Stimulated activated CD4-positive, alpha-beta T cell treated with anti-CD3 and anti-CD28 coated beads, Interleukin-4, amount 100 ng/mL, for 4 hours (primary cell): Measurements from ENCODE around the gene CFAP161.

Source experiments
- DNase-seq, 2 experiments: peaks; one replicate each; pipeline ENCODE4 v3.0.0-alpha.2; 2020

Gene CFAP161

GRCh38 chr15:81185631-81186295 is 51.7 kb downstream of the CFAP161 start:
- no peak for DNase-seq

GRCh38 chr15:81188354-81188753 is 54.3 kb downstream of the CFAP161 start:
- no peak for DNase-seq

DNA sequence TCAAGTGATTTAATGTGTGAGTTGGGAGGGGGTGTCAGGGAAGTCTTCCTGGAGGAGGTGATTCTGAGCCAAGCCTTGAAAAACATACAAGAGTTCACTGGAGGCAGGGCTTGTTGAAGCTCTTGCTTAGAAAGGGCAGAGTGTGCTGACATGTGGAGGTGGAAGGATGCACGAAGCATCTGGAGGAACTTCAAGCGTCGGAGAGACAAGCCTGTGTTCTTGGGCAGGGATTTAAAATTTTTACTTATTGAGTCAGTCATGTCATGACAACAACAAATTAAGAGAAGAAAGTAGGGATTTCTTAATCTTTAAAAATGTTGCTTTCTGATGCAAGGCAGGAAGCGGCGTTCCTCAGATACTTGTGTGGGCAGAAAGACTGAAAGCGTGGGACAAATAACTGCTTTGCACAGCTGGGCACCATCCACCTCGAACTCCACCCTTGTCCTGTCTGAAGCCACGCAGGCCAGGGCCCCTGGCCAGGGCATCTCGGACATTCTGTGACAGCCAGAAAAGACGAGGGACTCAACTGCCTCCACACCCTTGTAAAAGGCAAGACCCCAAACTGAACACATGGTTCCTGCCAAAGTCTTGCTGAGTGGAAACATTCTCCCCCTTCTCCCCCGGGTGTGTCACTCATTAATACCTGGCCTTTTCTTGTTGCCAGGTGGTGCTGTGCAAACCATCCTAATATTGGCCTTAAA is 55.7 kb downstream of the CFAP161 start:
- DNase-seq, result no peak

GRCh38 chr15:81190922-81191507 is 56.9 kb downstream of the CFAP161 start:
- no peak for DNase-seq

DNA sequence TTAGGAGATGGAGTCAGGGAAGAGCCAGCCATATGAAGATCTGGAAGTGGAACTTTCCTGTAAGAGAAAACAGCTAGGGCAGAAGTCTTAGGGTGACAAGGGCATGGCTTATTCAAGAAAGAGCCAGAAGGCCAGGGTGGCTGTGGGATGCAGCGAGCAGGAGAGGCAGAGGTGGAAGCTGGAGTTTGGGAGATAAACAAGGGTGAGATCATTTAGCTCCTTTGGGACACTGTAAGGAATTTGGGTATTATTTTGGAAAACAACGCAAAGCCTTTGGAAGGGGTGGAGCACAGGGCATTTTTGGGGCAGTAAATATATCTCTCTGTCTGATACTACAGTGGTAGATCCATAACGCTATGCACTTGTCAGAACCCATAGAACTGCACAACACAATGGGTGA is 57.6 kb downstream of the CFAP161 start:
- no peak for DNase-seq

DNA sequence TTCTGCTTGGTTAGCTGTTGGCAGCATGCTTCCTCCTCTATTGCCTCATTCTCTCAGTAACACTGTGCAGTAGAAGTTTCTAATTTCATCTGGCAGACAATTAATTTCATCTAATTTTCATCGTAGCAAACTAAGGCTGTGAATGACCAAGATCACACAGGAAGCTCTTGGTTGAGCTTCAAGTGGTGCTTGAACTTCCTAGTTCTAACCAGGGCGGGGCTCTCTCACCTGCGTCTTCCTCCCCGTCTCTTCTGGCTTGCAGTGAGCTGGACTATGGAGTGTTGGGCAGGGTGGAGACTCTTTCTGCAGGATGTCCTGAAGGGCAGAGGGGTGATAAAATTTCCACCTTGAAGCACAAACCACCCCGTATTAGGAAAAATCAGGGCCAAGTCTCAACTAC is 60.7 kb downstream of the CFAP161 start:
- no peak for DNase-seq

- no peak for DNase-seq
These were observed 61.3 kb downstream of the CFAP161 start for GRCh38 chr15:81195339-81195864.

DNA sequence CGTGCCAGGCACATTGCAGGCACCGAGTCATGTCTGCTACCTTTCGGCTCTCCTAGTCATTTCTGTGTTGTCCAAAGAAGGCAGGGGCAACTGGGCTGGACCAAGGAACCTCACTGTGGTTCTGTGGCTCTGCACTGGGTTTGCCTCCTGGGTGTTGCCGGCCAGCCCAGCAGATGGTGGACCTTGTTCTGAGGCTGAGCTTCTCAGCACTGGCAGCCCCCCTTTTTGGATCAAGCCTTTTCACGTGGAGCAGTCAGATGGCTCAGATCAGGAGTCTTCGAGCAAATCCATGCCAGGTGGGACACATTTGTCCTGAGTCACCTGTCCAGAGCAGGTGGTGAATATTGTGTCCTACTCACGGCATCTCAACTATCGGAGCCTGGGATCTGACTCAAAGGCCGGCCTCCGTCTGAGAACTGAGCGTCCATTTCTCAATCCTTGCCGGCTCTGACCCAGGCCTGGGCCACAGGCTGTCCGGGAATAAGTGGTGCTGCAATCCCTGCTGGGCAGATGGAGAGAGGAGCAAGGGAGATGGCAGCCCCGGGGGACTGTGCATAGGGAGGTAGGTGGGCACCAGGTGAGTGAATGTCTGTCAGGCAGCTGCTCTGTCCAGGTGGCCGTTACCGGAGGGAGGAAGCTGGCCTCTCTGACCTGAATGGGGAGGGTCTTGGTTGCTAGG is 62.6 kb downstream of the CFAP161 start, which contains the start of gene IL16:
IL16 (plus strand) TSS at position 304 of the 679 bp plus-strand sequence. CDS start 28,521 bp downstream, outside the sequence.
- no peak for DNase-seq

- no peak for DNase-seq
These were observed 63.2 kb downstream of the CFAP161 start for GRCh38 chr15:81197255-81197630.

DNA sequence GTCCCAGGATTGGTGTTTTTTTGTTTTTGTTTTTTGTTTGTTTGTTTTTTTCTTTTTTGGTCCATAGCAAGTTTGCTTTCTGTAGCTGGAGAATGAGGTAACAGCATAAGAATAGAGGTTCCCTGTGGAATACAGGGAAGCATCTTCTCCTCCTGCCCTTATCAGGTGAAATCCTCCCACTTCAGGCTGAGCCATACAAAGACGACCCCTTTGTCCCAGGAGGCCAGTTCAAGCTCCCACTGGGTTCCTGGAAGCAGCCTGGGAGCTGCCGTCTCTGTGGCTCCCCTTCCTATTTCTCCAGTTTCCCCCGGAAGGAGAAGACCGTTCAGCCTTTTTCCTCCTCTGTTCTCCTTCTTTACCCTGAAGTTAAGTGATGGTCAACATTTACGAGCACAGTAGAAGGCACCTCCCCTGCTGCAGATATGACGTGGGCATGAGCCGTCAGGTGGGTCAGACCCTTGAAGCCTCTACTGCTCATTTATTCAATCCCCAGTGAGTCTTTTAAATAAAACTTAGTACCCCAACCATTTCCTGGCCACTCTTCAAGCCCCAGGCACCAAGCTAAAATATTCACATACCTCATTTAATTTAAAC is 63.7 kb downstream of the CFAP161 start:
- DNase-seq, result no peak
